Neural crest cell (in vitro differentiated cells): ENCODE results near the gene CPE. TPM values are rescaled to one million over a fixed set of nuclear protein-coding genes. Genes with fewer than 3 reads are reported as not detected.
"Not testable (repeated sequence)": the region's sequence is repeated elsewhere in the genome, so short reads cannot be mapped to it uniquely, and the experiment has no call there.

ENCODE experiments used
- DNase-seq: peaks from one replicate; pipeline ENCODE4 v3.0.0; 2021; ENCODE audit warnings: low read depth, mixed read lengths, low spot score
- H3K27ac Mint-ChIP-seq: one replicate; pipeline ENCODE4 v1.8.0; 2021; ENCODE audit warnings: mild to moderate bottlenecking, mixed read lengths; ENCODE audit not compliant: unreplicated experiment
- H3K27me3 Mint-ChIP-seq: 2 replicates; pipeline ENCODE4 v1.8.0; 2021; ENCODE audit warnings: low read depth, mild to moderate bottlenecking, mixed read lengths
- H3K36me3 Mint-ChIP-seq: 2 replicates; pipeline ENCODE4 v1.8.0; 2021; ENCODE audit warnings: low read depth, mild to moderate bottlenecking, mixed read lengths
- H3K4me1 Mint-ChIP-seq: 2 replicates; pipeline ENCODE4 v1.8.0; 2021; ENCODE audit warnings: mixed read lengths
- H3K4me3 Mint-ChIP-seq: one replicate; pipeline ENCODE4 v1.8.0; 2021; ENCODE audit warnings: mild to moderate bottlenecking, mixed read lengths
- H3K9me3 Mint-ChIP-seq: 2 replicates; pipeline ENCODE4 v1.8.0; 2021; ENCODE audit warnings: mixed read lengths
- CTCF ChIP-seq: fragments of 200-600 bp; sonication (generic); conservative IDR thresholded peaks from 2 replicates; pipeline ENCODE4 v1.5.0; 2021; ENCODE audit warnings: antibody characterized with exemption, mild to moderate bottlenecking
- total RNA-seq: library from RNA; stranded (reverse); gene quantifications from 2 replicates; pipeline ENCODE4 v1.2.1, GENCODE V29; 2021

Gene CPE
- total RNA-seq, 1 donor from 2014 or later = 65.2 TPM

GRCh38 chr4:165478260-165478659, 99.5 kb downstream of the CPE start:
- no peaks in the 10 kb centered on the region for H3K27me3 Mint-ChIP-seq
- peaks cover 48% of the 10 kb centered on the region for H3K36me3 Mint-ChIP-seq
- TF ChIP-seq CTCF = no peak
- no peak overlapping the region for H3K27ac Mint-ChIP-seq
- no peak for DNase-seq
- peaks cover 24% of the 10 kb centered on the region for H3K9me3 Mint-ChIP-seq
- H3K4me3 Mint-ChIP-seq = no peak overlapping the region
- no peaks in the 10 kb centered on the region for H3K4me1 Mint-ChIP-seq

GRCh38 chr4:165481053-165481835, 102.4 kb downstream of the CPE start:
- H3K36me3 Mint-ChIP-seq = peaks cover 23% of the 10 kb centered on the region
- no peaks in the 10 kb centered on the region for H3K27me3 Mint-ChIP-seq
- no peak overlapping the region for H3K27ac Mint-ChIP-seq
- H3K4me1 Mint-ChIP-seq = no peaks in the 10 kb centered on the region
- DNase-seq = no peak
- H3K4me3 Mint-ChIP-seq = no peak overlapping the region
- no peak for TF ChIP-seq CTCF
- H3K9me3 Mint-ChIP-seq = peaks cover 8% of the 10 kb centered on the region

- no peaks in the 10 kb centered on the region for H3K9me3 Mint-ChIP-seq
- H3K36me3 Mint-ChIP-seq = peaks cover 3% of the 10 kb centered on the region
- H3K27me3 Mint-ChIP-seq = no peaks in the 10 kb centered on the region
- TF ChIP-seq CTCF = no peak
- no peak overlapping the region for H3K4me3 Mint-ChIP-seq
- peaks cover 4% of the 10 kb centered on the region for H3K4me1 Mint-ChIP-seq
- no peak overlapping the region for H3K27ac Mint-ChIP-seq
- DNase-seq = no peak
These were observed 111.0 kb downstream of the CPE start for GRCh38 chr4:165489786-165490185.

GRCh38 chr4:165492583-165492982, 113.8 kb downstream of the CPE start:
- H3K9me3 Mint-ChIP-seq, H3K27me3 Mint-ChIP-seq, DNase-seq, H3K4me3 Mint-ChIP-seq, H3K36me3 Mint-ChIP-seq, H3K27ac Mint-ChIP-seq: not testable (repeated sequence)
- H3K4me1 Mint-ChIP-seq = peaks cover 12% of the 10 kb centered on the region

- Mint-ChIP-seq H3K27me3 (no peaks in the 10 kb centered on the region), H3K4me1 (peaks cover 12% of the 10 kb centered on the region), H3K4me3 (peak overlapping the region; percentile 8), H3K9me3 (no peaks in the 10 kb centered on the region), H3K27ac (no peak overlapping the region), H3K36me3 (peaks cover 3% of the 10 kb centered on the region)
- DNase-seq = peak; percentile 76
- TF ChIP-seq CTCF = peak; percentile 78
These were observed 114.6 kb downstream of the CPE start for GRCh38 chr4:165493359-165493758.
